Measurements from ENCODE around the gene C9orf43.
"Not testable (repeated sequence)": the region's sequence is repeated elsewhere in the genome, so short reads cannot be mapped to it uniquely, and the experiment has no call there.

Gene C9orf43

DNA sequence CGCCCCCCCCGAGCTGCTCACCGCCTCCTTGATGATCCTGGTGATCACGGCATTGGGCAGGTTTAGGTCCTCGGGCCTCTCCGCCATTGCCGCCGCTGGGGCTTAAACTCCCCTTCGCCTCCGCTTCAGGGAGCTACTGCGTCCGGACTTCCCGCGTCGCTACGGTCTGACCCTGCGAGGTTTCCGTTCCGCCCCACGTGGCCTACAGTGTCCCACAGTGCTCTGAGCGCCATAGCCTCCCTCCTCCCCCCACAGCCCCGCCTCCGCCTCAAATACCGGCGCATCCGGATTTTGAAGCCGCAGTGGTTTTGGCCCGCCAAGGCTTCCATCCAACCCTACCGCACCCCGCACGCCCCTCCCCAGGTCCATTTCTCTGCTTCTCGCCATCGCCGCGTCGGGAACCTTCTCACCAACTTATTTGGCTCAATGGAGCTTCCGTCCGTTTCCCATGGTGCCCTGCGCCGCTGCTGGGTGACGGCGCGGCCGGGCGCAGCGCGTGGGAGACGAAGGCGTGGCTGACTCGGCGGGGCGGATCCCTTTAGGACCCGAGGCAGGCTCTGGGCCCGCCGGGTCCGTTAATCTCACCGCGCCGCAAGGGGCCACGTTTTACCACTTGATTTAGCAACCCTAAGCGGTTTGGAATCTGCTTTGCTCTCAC lies at the start of gene C9orf43, which contains the start of gene POLE3:
C9orf43 (plus strand) TSS at position 541 of the 658 bp plus-strand sequence. CDS start 2,747 bp downstream, outside the sequence.
POLE3 (minus strand) TSS at position 469 of the 658 bp plus-strand sequence; CDS start at position 87, 382 bp downstream.
- peak; percentile 95 for DNase-seq (ENCODE audit: low read depth)

- DNase-seq (ENCODE audit: low read depth): peak; percentile 60
Observed at GRCh38 chr9:113361304-113362018, 49.1 kb upstream of the C9orf43 start.

- DNase-seq (ENCODE audit: low read depth): no peak
Observed at GRCh38 chr9:113363336-113363735, 47.2 kb upstream of the C9orf43 start.

DNA sequence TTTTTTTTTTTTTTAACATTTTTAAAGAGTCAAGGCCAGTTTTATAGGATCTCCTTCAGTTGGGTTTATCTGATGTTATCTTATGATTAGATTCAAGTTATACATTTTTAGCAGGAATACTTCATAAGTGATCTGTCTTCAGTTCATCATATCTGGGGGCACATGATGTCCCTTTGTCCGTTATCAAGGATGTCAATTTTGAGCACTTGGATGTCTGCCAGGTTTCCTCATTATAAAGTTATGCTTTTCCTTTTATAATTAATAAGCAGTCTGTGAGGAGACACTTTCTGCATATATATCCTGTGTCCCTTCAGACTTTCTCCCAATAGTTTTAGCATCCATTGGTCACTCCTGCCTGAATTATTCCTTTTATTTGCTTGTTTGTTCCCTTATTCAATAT lies 45.6 kb upstream of the C9orf43 start:
- DNase-seq (ENCODE audit: low read depth): no peak

DNA sequence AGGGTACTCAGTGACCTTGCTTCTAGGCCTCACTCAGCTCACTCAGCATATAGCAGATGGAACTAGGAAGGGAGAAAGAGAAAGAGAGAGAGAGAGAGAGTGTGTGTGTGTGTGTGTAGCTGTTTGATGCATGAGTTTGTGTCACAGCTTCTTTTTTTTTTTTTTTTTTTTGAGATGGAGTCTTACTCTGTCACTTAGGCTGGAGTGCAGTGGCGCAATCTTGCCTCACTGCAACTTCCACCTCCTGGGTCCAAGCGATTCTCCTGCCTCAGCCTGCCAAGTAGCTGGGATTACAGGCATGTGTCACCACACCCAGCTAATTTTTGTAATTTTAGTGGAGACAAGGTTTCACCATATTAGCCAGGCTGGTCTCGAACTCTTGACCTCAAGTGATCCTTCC lies 44.9 kb upstream of the C9orf43 start:
- peak; percentile 60 for DNase-seq (ENCODE audit: low read depth)

- DNase-seq (ENCODE audit: low read depth): no peak
Observed at GRCh38 chr9:113368348-113368981, 42.1 kb upstream of the C9orf43 start.

DNA sequence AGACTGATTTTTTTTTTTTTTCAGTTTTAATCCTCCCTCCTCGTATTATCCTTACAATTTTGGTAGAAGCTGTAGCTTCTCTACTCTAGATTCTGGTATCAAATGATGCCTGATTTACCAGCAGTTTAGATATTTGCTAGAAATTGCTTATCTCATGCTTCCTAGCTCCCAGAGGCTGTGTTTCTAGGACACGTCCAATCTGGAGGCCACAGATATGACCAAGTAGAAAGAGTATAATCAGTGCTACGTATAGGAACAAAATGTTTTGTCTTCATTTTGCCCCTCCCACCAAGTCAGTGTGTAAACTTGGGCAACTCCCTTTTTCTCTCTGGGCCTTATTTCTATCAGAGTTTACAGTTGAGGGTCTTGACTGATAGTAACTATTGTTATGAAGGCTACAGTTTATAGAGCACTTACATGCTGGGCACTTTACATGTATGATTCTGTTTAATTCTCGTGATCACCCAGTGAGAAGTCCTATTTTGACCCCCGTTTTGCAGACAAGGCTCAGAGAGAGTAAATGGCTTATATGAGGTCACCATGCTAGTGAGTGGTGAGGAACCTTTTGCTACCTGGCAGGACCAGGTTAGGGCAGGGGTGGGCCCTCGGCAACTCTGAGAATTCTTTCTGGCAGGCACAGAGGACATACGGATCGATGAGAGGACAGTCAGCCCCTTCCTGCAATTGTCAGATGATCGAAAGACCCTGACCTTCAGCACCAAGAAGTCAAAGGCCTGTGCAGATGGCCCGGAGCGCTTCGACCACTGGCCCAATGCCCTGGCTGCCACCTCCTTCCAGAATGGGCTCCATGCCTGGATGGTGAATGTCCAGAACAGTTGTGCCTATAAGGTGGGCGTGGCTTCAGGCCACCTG lies 41.3 kb upstream of the C9orf43 start:
- DNase-seq (ENCODE audit: low read depth): no peak

- DNase-seq (ENCODE audit: low read depth): no peak
Observed at GRCh38 chr9:113369855-113370140, 40.7 kb upstream of the C9orf43 start.

- DNase-seq (ENCODE audit: low read depth): no peak
Observed at GRCh38 chr9:113370806-113371325, 39.7 kb upstream of the C9orf43 start.

- no peak for DNase-seq (ENCODE audit: low read depth)
Observed at GRCh38 chr9:113372059-113372458, 38.5 kb upstream of the C9orf43 start.

DNA sequence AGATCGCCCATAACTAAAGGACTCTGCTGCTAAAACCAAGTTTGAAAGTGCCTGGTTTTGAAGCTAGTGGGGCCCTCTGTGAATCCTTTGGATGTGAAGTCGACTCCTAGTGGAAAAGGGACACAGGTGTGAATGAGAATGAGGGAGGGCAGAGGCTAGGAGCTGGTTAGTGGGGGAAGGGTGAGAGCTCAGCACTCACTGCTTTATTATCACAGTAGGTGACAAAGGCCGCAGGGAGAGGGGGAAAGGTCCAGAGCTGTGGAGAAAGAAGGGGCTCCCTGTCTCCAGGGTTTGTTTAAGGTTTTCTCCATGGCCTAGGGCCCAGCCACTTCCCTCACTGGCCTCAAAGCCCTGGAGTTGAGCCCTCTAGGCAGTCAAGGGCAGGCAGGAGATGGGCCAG lies 37.3 kb upstream of the C9orf43 start:
- DNase-seq (ENCODE audit: low read depth): no peak

- DNase-seq (ENCODE audit: low read depth): no peak
Observed at GRCh38 chr9:113373676-113374392, 36.7 kb upstream of the C9orf43 start.

DNA sequence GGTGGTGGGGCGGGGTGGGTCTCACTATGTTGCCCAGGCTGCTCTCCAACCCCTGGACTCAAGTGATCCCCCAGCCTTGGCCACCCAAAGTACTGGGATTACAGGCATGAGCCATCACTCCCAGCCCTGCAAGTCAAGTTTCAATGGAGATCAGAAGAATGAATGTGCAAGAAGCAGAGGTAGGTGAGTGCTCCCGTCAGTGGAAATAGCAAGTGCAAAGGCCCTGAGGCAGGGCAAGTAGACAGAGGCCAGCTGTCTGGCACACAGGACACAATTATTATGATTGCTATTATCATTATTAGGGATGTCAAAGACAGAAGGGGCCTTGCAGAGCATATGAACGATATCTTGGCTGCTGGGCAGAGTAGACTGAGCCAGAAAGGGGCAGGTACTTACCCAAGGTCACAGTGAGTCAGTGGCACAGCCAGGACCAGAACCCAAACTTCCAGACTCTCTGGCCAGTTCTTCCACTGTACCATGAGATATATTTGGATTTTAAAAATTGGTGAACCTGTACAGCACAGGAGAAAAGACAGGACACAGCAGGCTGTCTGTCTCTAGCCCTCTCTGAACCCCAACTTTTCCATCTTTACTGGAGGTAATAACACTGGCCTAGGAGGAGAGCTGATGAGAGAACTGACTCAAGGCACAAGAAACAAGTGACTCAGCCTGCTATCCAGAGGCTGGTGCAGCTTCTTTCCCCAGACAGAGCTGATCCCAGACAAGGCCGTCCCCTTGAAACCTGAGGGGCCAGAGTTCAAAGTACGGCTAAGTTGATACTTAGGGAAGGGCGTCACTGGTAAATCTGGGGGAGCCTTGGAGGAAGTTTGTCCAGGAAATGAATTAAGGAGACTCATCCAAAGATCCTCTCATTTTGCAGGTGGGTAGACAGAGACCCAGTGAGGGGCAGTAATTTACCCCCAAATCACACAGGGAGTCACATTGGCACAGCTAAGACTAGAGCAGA lies 35.2 kb upstream of the C9orf43 start:
- DNase-seq (ENCODE audit: low read depth): no peak

- peak; percentile 61 for DNase-seq (ENCODE audit: low read depth)
Observed at GRCh38 chr9:113376634-113377567, 33.6 kb upstream of the C9orf43 start, which contains the start of gene HDHD3. TSS of gene HDHD3 (minus strand) at chr9:113376986. CDS start at chr9:113374354, 2,632 bp downstream.

- not testable (repeated sequence) for DNase-seq (ENCODE audit: low read depth)
Observed at GRCh38 chr9:113379094-113379828, 31.3 kb upstream of the C9orf43 start.

DNA sequence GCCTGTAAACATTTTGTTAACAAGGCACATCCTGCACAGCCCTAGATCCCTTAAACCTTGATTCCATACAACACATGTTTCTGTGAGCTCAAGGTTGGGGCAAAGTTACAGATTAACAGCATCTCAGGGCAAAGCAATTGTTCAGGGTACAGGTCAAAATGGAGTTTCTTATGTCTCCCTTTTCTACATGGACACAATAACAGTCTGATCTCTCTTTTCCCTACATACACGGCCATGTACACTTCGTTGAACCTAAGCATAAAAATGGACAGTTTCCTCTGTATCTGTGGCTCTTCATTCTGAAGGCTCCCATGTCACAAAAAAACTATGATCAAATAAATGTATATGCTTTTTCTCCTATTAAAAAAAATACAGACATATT lies 30.7 kb upstream of the C9orf43 start:
- not testable (repeated sequence) for DNase-seq (ENCODE audit: low read depth)

- DNase-seq (ENCODE audit: low read depth): no peak
Observed at GRCh38 chr9:113380869-113381378, 29.6 kb upstream of the C9orf43 start.

GRCh38 chr9:113381441-113381840 lies 29.1 kb upstream of the C9orf43 start:
- not testable (repeated sequence) for DNase-seq (ENCODE audit: low read depth)
